Muscle of back (tissue), 11 donors: ENCODE results near the gene TRPC6. TPM values are rescaled to one million over a fixed set of nuclear protein-coding genes. Genes with fewer than 3 reads are reported as not detected.
A peak's percentile ranks its signal among the peaks of the same experiment; 100 is the strongest.
"Not testable (repeated sequence)": the region's sequence is repeated elsewhere in the genome, so short reads cannot be mapped to it uniquely, and the experiment has no call there.

ENCODE experiments used
- DNase-seq, 3 donors: peaks; one replicate each; pipeline versions ENCODE4 v3.0.0 to v3.0.0-alpha.2; 2013
- polyA plus RNA-seq, 10 donors: library from polyadenylated mRNA; unstranded; fragments of 120-200 nt; gene quantifications; one replicate each; pipeline ENCODE4 v1.2.1, GENCODE V29; 2013; ENCODE audit not compliant: insufficient read length in 10 of 10

TRPC6 gene
- polyA plus RNA-seq, 10 donors: 11.5 to 18.3 (median 13.8) TPM

DNA sequence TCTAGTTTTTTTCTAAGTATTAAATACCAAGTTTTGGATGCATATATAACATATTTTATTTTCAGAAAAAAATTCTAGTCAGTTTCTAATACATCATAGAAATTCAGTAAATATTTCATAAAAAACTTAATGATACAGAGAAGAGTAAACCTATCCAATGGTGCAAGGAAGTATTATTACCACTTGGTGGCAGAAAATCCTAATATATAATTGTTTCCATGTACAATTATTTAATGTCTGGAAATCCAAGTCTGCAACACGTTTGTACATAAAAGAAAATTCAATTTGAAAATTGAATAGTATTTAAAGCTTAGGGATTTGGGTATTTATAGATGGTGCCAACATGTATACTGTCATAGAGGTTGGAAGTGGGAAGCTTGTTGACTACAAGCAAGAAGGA lies 127.0 kb downstream of the TRPC6 start:
- DNase-seq: peak in 1 of 3 donors; percentile 51

DNA sequence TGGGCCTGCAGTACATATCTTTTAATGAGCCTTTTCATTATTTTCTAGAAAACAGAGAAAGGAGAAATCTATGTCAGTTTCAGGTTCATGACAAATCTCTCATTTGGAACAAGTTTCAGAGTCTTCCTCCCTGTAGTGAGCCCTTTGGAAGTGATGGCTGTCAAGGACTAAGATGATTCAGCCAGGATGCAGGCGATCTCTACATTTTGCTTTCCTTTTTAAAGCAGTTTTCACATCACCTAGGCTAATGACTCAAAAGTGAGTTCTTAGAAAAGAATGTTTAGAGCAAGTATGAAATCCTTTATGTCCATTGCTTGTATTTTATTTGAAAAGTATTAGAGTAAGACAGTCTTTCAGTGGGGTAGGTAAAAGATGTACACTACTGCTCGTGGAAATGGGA lies 130.1 kb downstream of the TRPC6 start:
- DNase-seq: no peak

DNA sequence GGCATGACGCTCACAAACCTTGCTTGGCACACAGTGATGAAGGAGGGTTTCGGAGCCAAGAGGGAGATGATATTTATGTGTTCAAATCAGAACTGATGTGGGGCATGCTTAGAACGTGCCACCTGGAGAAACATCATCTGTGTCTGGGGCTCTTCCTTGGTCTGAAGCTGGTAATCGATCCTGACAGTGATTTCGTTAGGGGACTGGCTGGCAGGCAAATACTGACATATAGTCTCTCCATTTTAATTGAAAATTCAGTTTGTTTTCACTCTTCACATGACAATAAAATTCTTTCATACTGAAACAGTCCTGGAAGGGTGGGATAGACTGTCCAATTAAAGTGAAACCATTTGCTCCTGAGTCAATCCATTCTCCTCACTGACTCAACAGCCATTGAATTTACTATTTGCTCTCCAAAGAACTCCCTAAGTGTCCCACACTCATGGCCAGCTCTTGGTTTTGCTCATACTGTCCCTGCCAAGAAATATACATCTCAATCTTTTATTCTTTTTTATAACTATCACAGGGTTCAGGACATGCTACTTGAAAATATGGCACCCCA lies 134.8 kb downstream of the TRPC6 start:
- no peak for DNase-seq

DNA sequence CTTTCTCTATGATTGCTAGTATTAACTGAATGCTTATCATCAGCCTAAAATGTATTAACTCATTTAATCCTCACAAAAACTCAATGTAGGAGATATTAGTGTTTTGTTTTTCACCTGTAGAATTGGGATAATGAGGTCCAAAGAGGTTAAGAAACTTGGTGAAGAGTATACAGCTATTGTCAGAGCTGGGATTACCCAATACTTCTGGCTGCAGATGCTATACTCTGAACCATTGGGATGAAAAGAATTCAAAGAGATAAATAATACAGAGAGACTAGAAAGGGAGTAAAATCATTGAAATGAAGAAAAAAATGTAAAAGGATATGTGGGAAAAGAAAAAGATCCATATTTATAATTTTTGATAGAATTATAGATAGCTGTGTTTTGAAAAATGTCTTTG lies 137.1 kb downstream of the TRPC6 start:
- no peak for DNase-seq

DNA sequence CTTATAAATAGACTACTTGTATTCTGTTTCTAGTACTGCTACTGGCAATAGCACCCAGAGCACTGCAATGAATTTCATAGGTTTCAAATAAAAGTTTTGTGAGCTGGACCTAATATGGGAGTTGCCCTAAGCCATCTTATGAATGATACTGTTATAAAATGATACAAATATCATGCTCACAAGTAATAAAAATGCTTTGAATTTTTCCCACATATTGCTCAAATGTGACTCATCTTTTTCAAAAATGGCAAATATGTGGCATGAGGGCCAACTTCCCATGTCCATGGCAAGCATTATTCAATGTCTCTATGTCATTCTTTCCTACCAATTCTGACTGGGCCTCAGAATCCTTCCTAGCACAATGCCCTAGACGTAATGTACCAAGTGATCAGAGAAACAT lies 137.6 kb downstream of the TRPC6 start:
- DNase-seq: no peak

DNA sequence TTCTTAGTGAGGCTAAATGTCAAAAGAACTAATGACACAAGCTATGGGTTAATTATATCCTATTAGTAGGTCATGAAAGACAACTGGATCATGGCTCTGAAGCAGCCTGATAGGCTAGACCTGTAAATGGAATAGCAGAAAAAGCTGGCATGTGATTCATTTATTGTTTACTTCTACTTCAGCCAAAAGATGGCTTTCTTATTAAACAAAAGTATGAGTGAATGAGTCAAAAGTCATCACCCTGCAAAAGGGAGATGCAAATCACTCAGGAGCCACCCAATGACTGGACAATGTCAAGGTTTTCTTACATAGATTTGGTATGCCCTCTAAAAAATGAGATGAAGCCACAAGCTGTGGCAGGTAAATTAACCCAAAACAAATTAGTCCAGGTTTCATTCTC lies 138.0 kb downstream of the TRPC6 start:
- no peak for DNase-seq

DNA sequence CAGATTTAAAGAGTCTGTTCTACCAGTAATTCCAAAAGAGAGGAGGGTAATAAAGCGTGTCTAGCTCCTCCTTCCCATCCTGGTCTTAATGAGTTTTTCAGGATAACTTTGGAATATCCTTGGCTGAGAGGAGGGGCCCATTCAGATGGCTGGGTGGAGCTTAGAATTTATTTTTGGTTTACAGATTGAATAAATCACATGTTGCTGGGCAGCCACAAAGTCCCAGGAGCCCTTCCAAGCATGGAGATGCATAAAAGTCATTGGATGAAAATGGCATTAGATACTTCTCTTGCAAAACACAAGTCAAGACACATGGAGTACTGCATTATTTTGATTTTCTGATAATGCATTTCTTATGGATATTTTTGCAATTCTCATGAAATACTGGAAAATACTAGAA lies 139.0 kb downstream of the TRPC6 start:
- DNase-seq: peak in 1 of 3 donors; percentile 16

DNA sequence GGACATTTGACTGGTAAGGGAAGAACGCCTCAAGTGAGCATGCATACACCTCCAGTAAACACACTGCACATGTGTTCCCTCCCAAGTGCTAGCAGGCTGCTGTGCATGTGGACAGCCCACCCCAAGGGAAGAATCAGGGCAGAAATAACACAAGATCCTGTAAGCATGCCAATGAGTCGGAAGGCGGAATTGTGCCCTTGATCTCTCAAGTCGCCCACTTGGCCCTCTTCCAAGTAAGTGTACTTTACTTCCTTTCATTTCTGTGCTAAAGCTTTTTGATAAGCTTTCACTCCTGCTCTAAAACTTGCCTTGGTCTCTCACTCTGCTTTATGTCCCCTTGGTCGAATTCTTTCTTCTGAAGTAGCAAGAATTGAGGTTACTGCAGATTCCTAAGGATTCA lies 139.6 kb downstream of the TRPC6 start:
- peak in 1 of 3 donors; percentile 16 for DNase-seq

DNA sequence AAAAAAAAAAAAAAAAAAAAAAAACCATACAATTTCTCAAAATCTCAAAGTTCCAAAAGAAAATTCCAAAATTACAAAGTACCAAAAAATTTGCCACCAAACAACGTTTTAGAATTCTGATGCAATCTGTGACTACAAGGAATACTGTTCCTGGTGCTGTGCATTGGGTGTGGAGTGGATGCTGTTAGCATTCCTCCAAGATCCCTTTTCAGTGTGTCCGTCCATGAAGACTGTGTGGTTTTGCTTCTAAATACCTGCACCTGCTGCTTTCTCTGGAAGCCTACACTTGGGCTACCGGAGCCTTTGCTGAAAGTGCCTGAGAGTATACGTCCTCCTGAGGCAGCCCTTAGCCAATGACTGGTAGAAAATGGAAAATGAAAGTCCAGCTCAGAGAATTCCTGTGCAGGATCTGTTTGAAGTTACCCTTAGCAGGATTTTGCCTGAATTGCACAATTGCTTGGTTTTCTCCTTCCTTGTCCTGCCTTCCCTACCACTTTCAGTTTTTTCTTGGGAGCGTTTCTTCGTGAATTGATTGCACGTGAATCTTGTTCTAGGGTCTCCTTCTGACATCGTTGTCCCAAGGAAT lies 140.8 kb downstream of the TRPC6 start:
- no peak for DNase-seq

DNA sequence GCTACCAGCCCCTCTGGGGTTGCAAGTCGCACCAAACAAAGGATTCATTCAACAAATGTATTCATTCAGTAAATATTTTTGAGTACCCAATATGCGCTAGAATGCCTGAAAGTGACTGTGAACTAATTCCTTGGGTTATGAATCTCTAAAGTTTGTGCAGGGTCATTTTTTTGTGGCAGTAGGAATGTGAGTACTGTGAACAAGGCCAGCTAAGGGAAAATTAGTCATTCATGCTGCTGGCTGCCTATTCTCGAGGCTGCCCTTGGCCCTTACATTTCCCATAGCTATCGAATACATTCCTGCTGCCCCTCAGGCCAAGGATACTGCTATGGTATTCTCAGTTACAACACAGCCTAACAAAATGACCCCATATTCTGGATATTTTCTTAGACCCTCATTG lies 141.6 kb downstream of the TRPC6 start:
- no peak for DNase-seq

DNA sequence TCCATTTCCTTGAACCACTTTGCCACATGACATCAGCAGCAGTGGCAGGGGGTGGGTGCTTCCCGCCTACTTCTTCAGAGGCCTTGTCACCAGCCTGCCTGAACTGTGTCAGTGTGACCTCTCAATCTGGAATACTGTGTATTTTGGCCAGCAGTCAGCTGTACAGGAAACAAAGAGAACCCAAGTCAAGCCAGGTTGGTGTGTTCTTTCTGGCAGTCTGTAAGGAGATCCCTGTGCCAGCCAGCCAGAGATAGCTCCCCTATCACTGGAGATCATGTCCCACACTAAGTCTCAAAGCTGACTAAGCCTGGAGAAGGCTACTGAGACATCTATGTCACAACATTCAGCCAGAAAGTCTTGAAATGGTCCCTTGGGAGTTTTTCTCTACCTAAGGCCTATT lies 142.1 kb downstream of the TRPC6 start:
- no peak for DNase-seq

DNA sequence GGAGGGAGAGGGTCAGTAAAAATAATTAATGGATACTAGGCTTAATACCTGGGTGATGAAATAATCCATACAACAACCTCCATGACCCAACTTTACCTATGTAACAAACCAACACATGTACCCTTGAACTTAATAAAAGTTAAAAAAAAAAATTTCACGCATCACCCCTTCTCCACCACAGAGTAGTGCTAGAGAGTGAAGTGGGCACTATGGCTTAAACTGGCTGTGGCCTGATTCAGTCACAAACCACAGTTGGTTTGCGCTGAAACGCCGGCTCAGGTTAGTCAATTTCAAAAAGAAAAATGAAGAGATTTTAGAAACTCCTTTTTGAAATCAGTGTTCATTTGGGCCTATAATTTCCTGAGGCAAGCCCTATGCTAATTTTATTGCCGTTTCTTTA lies 144.3 kb downstream of the TRPC6 start:
- no peak for DNase-seq

DNA sequence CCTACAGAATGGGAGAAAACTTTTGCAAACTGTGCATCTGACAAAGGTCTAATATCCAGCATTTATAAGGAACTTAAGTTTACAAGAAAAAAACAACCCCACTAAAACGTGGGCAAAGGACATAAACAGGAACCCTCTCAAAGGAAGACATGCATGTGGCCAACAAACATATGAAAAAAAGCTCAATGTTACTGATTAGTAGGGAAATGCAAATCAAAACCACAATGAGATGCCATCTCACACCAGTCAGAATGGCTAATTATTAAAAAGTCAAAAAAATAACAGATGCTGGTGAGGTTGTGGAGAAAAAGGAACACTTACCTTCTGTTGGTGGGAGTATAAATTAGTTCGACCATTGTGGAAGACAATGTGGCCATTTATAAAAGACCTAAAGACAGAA lies 145.1 kb downstream of the TRPC6 start:
- not testable (repeated sequence) for DNase-seq

DNA sequence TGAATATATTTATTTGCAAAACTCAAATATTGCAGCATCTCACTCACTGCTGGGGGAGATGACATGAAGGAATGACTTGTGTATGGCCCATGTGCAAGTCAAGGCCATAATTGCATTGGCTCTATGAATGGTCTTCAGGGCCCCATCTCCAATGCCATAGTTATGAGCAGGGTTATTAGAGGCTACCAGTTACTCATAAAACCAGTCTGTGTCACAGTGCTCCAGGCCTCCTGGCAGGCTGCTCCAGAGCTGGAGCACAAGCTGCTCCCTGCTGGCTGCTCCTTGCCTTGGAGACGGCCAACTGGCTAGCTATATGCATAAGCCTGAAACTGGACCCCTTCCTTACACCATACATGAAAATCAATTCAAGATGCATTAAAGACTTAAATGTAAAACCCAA lies 145.7 kb downstream of the TRPC6 start:
- DNase-seq: peak in 1 of 3 donors; percentile 20

DNA sequence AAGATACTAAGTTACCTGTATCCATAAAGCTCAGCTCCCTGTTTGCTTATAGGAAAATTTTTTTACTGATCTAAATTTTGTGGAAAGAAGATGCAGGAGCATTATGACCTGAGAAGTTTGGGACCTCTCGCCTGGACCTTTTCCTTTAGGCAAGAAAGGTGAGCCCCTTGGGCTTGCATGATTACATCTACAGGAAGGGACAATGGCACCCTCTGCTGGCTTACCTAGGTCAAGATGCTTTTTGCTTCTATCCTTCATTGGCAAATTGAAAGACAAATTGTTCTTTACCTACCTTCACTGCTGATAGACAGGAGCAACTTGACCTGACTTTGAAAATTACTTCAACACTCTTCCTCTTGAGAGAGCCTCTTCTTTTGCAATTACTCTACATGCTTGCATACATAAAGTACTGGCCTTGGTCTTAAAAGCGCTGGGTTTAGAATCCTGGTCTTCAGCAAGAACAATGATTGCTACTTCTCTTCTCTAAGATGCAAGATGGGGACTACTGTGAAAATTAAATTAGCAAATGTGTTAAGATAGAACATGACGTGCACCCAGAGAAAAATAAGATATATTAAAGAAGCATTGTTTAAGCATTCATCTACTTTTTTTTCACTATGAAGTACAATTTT lies 147.2 kb downstream of the TRPC6 start:
- DNase-seq: peak in 1 of 3 donors; percentile 19

DNA sequence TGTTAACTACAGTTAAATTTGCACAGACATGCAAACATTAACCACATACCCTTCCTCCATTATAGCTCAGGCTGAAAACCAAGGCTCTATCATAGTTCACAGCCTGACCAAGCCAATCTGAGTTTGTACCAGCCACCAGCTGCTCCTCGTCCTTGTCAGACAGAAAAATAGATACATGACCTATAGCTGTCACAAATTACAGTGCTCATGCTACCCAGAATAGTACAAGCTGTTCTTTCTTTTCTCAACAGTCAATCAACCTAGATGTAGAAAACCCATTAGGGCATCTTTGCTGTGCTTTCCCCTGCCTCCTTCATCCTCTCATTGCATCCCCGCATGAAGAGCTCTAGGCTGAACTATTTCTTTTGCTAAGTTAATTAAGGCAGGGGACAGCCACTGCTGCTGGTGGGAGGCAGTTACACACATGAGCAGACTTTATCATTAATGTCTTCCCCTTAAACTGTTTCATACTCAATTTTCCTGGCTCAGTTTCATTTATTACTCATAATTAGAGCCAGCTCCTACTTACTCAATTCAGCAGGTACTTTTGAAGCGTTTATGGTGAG lies 148.3 kb downstream of the TRPC6 start:
- no peak for DNase-seq

DNA sequence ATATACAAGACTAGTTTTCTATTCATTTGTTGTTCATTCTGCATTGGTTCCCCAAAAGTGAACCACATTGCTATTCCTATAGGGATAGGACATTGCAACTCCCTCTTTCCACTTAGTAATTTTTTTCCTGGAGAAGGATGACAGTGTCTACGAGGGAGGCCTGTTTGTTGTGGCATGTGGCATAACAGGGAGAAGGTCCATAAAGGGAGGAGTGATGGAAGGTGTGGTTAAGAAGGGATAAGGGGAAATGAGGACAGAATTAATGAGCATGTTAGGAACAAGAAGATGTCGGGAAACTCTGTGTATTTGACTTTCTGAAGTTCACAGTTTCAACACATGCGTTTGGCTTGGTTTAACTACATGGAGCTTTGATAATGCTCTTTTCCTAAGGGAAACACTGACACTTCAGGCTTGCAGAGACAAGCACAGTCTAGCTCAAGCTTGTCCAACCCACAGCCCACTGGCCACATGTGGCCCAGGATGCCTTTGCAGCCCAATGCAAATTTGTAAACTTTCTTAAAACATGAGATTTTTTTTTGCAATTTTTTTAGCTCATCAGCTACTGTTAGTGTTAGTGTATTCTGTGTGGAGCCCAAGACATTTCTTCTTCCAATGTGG lies 149.7 kb downstream of the TRPC6 start:
- no peak for DNase-seq

DNA sequence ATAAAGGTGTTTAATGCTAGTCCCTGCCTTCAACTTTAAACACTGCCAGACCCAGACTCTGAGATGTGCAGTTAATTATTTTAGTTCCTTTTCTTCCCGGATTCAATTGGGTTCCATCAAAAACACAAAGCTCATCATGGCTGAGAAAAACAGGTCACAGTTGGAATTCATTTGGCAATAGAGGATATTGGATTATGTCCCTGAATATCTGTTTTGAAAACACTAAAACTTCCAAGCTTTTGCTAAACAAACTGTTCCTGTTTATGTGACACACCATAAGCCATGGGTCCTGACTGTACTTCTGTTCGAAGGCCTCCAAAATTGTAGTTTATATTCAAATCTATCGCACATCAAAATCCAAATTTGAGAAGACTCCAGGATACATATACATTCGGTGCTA lies 150.7 kb downstream of the TRPC6 start:
- peak in 1 of 3 donors; percentile 21 for DNase-seq

DNA sequence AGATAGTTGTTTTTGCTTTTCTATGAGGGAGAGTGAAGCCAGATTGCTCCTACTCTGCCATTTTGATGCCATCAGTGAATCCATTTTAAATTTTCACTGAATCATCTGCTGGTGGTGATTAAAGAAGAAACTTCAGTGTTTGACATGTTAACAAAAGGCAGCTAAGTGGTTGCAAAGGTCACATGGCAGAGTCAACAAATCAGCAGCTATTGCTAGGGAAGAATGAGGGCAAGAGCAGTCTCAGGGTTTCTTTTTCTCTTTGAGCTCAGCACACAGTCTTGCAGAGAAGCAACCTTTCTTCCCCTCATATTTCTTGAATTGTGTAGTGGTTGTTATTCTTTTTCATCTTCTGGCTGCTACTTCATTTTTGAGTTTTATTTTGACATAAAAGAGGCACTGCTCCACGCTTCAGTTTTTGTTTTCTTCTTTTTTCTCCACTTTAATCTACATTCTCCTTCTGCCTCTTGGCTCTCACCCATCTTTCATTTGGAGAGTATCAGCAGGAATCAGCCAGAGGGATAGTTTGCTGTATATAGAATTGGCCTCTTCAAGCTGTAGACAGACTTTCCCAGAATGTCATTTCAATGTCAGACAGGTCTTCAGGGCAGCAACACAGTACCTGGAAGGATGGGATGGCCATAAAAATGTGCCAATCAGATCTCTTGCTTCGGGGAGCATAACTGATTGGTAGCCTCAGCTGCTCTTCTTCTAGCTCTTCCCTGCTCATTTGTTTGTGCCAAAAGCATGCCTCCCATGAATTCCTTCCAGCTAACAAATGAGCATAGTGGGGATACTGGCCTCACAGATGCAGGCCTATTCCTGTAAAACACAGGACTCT lies 153.9 kb downstream of the TRPC6 start:
- DNase-seq: peak in 1 of 3 donors; percentile 67

DNA sequence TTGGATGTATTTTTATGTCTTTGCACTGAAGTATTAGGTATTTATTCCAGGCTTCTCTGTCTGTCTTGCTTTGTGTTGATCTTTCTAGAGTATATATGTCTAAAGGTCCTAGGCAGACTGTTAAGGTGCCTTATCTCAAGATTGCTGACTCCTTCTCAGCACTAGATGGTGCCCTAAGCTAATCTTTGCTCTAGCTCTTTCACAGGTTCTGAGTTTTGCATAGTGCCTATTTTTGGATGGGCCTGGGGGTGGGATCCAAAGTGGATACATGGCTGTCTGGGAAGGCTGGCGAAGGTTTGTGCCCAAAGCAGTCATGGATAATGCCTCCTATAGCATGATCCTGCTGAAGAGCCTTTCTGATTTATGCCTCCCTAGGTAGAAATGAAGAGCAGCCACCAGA lies 154.9 kb downstream of the TRPC6 start:
- no peak for DNase-seq

DNA sequence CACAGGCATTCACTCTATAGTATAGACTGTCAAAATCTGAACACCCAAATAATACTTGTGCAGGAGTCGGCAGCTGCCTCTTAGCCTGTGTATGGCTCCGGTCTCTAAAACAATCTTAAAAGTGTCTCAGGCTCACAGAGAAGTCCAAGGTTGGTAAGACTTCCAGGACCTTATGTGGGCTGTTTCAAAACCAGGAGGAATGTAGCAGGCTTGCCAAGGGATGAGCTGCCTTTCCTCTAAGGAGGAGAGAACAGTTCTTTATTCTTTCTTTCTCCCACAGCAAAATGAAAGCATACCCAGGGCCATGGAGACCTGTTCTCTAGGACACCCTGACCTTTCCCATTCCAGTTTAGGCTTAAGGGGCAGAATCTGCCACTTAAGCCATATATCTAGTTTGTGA lies 176.5 kb downstream of the TRPC6 start:
- DNase-seq: peak in 1 of 3 donors; percentile 8
